ENCODE measurements around the gene CEP19. TPM values are rescaled to one million over a fixed set of nuclear protein-coding genes. Genes with fewer than 3 reads are reported as not detected.

CEP19 gene
- total and polyA plus RNA-seq, 12 donors: 0.55 to 2.3 (median 0.84) TPM

DNA sequence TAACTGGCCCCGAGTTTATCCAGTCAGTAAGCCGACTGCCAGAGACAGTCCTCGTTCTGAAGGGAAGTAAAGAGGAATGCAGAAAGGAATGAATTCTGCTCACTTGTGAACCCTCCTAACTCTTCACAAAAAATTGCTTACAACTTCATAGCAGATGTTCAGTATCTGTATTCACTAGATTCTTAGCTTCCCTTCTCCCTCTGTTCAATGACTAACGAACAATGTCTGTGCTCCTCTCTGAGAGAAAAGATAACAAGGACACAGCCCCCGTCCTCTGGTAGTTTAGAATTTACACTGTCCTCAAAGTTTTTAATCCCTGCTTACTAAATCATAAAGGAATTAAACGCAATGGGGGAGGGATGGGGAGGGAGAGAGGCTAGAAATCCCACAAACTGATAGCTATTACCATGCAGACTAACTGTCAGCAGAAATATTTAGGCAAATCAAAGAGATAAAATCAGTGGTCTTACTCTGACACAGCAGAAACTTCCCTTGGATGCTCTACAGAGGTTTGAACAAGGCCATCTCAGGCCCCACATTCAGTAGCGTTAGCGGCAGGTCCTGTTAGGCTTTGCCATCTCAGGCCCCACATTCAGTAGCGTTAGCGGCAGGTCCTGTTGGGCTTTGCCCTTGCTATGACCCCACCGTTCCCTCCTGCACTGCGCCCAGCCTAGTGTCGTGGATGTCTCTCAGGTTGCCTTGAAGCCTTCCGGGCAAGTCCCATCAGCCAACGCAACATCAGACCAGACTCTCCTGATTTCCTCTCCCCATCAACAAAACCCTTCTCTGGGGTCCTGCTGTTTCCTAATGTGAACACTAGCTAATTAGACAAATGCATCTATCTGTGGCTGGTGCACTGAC lies 49.1 kb downstream of the CEP19 start:
- Histone ChIP-seq H3K9me3 (no peaks in the 10 kb centered on the region), H3K27me3 (peaks cover 0 to 6% (median 0%) of the 10 kb centered on the region in 7 donors), H3K36me3 (peaks cover 0 to 44% (median 0%) of the 10 kb centered on the region in 9 donors), H3K4me1 (peaks cover 0 to 10% (median 0%) of the 10 kb centered on the region in 9 donors), H3K4me3 (no peak overlapping the region), H3K27ac (no peak overlapping the region)
- ATAC-seq: no peak
- no peak for DNase-seq
- intact Hi-C loops (cut with DNase I): no loop called here
- WGBS, 2 donors: 56 to 57% methylated on average over 15 of the region's 15 CpGs
- TF ChIP-seq, protein P1, sequence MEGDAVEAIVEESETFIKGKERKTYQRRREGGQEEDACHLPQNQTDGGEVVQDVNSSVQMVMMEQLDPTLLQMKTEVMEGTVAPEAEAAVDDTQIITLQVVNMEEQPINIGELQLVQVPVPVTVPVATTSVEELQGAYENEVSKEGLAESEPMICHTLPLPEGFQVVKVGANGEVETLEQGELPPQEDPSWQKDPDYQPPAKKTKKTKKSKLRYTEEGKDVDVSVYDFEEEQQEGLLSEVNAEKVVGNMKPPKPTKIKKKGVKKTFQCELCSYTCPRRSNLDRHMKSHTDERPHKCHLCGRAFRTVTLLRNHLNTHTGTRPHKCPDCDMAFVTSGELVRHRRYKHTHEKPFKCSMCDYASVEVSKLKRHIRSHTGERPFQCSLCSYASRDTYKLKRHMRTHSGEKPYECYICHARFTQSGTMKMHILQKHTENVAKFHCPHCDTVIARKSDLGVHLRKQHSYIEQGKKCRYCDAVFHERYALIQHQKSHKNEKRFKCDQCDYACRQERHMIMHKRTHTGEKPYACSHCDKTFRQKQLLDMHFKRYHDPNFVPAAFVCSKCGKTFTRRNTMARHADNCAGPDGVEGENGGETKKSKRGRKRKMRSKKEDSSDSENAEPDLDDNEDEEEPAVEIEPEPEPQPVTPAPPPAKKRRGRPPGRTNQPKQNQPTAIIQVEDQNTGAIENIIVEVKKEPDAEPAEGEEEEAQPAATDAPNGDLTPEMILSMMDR (IDR thresholded peaks at IDR 0.05): no peak

DNA sequence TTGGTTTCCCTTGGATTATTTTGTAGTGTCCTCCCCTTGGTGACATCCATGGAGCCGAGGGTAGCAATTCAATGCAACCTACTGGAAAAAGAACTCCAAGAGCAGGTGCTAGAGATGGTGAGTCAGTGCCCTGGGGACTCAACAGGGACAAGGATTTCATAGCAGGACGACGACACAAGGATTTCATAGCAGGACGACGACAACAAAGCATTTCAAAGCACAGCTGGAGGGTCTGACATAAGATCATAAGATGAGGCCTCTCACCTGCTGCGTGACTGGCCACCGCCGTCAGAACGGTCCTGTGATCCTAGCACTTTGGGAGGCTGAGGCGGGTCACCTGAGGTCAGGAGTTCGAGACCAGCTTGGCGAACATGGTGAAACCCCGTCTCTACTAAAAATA lies 50.0 kb downstream of the CEP19 start:
- 75 to 84% methylated on average over 13 of the region's 13 CpGs for WGBS, 2 donors
- intact Hi-C loops (cut with DNase I): no loop called here
- Histone ChIP-seq H3K36me3 (peaks cover 0 to 53% (median 0%) of the 10 kb centered on the region in 9 donors), H3K4me1 (peaks cover 0 to 10% (median 0%) of the 10 kb centered on the region in 9 donors), H3K27ac (no peak overlapping the region), H3K27me3 (peaks cover 0 to 6% (median 0%) of the 10 kb centered on the region in 7 donors), H3K9me3 (no peaks in the 10 kb centered on the region), H3K4me3 (no peak overlapping the region)
- ATAC-seq: no peak
- DNase-seq: no peak
- TF ChIP-seq, protein P1 (IDR thresholded peaks at IDR 0.05): no peak

DNA sequence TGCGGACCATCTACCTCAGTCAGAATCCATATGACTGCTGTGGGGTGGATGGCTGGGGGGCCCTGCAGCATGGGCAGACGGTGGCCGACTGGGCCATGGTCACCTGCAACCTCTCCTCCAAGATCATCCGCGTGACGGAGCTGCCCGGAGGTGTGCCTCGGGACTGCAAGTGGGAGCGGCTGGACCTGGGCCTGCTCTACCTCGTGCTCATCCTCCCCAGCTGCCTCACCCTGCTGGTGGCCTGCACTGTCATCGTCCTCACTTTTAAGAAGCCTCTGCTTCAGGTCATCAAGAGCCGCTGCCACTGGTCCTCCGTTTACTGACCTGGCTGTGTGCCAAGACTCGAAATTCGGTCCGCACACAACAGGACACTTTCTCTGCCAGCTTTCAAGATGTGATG lies 50.6 kb downstream of the CEP19 start:
- H3K4me3 ChIP-seq: no peak overlapping the region
- H3K4me1 ChIP-seq: peaks cover 0 to 8% (median 0%) of the 10 kb centered on the region in 9 donors
- WGBS, 2 donors: 80 to 85% methylated on average over 16 of the region's 16 CpGs
- H3K27ac ChIP-seq: no peak overlapping the region
- TF ChIP-seq, protein P1 (IDR thresholded peaks at IDR 0.05): no peak
- peaks cover 0 to 6% (median 0%) of the 10 kb centered on the region in 7 donors for H3K27me3 ChIP-seq
- peaks cover 0 to 59% (median 0%) of the 10 kb centered on the region in 9 donors for H3K36me3 ChIP-seq
- ATAC-seq: no peak
- no peaks in the 10 kb centered on the region for H3K9me3 ChIP-seq
- no peak for DNase-seq
- intact Hi-C loops (cut with DNase I): no loop called here

DNA sequence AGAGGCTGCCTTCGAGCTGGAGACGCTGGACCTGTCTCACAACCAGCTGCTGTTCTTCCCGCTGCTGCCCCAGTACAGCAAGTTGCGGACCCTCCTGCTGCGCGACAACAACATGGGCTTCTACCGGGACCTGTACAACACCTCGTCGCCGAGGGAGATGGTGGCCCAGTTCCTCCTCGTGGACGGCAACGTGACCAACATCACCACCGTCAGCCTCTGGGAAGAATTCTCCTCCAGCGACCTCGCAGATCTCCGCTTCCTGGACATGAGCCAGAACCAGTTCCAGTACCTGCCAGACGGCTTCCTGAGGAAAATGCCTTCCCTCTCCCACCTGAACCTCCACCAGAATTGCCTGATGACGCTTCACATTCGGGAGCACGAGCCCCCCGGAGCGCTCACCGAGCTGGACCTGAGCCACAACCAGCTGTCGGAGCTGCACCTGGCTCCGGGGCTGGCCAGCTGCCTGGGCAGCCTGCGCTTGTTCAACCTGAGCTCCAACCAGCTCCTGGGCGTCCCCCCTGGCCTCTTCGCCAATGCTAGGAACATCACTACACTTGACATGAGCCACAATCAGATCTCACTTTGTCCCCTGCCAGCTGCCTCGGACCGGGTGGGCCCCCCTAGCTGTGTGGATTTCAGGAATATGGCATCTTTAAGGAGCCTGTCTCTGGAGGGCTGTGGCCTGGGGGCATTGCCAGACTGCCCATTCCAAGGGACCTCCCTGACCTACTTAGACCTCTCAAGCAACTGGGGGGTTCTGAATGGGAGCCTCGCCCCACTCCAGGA lies 51.5 kb downstream of the CEP19 start:
- H3K27me3 ChIP-seq: peaks cover 0 to 3% (median 0%) of the 10 kb centered on the region in 7 donors
- H3K9me3 ChIP-seq: no peaks in the 10 kb centered on the region
- intact Hi-C loops (cut with DNase I): no loop called here
- TF ChIP-seq, protein P1 (IDR thresholded peaks at IDR 0.05): no peak
- ATAC-seq: no peak
- 78 to 81% methylated on average over 32 of the region's 32 CpGs for WGBS, 2 donors
- peaks cover 0 to 68% (median 0%) of the 10 kb centered on the region in 9 donors for H3K36me3 ChIP-seq
- H3K27ac ChIP-seq: no peak overlapping the region
- no peaks in the 10 kb centered on the region for H3K4me1 ChIP-seq
- DNase-seq: no peak
- H3K4me3 ChIP-seq: no peak overlapping the region
